HG03025 (cell line): Measurements from ENCODE around the gene HOOK2.
"Not testable (repeated sequence)": the region's sequence is repeated elsewhere in the genome, so short reads cannot be mapped to it uniquely, and the experiment has no call there.

Experiments
- ATAC-seq: cut with Tn5 transposase; IDR thresholded peaks from one replicate; pipeline ENCODE4 v1.9.1; 2021; ENCODE audit warnings: mild to moderate bottlenecking, moderate library complexity; ENCODE audit not compliant: unreplicated experiment, low FRiP score

The HOOK2 gene

GRCh38 chr19:12774588-12775555, at the start of gene HOOK2:
Gene HOOK2, minus strand, starts transcription at chr19:12775552. Its CDS starts 103 bp downstream, at chr19:12775449.
- no peak for ATAC-seq

- ATAC-seq = no peak
These were observed 46.4 kb upstream of the HOOK2 start for GRCh38 chr19:12821761-12822160.

- not testable (repeated sequence) for ATAC-seq
These were observed 42.5 kb upstream of the HOOK2 start for GRCh38 chr19:12817810-12818209.

GRCh38 chr19:12817188-12817587, 41.8 kb upstream of the HOOK2 start:
- not testable (repeated sequence) for ATAC-seq

- ATAC-seq = no peak
These were observed 39.7 kb upstream of the HOOK2 start for GRCh38 chr19:12815088-12815487.

GRCh38 chr19:12806242-12807081, 31.1 kb upstream of the HOOK2 start, which contains the start of gene RNASEH2A:
Gene RNASEH2A, plus strand, starts transcription at chr19:12806584. Its CDS starts 90 bp downstream, at chr19:12806674.
- no peak for ATAC-seq

GRCh38 chr19:12804051-12804450, 28.7 kb upstream of the HOOK2 start:
- no peak for ATAC-seq

- ATAC-seq = no peak
These were observed 27.1 kb upstream of the HOOK2 start for GRCh38 chr19:12802267-12803106.

- no peak for ATAC-seq
These were observed 26.3 kb upstream of the HOOK2 start, which contains the start of the genes PRDX2 and THSD8 for GRCh38 chr19:12801466-12802266. Gene PRDX2, minus strand, starts transcription at chr19:12801800. Its CDS starts 539 bp downstream, at chr19:12801261. Gene THSD8, plus strand, starts transcription at chr19:12802069. Its CDS starts 3 bp downstream, at chr19:12802072.

- no peak for ATAC-seq
These were observed 25.6 kb upstream of the HOOK2 start for GRCh38 chr19:12800923-12801465.

GRCh38 chr19:12800466-12800770, 25.1 kb upstream of the HOOK2 start:
- no peak for ATAC-seq

GRCh38 chr19:12799742-12800465, 24.6 kb upstream of the HOOK2 start:
- ATAC-seq = no peak

- not testable (repeated sequence) for ATAC-seq
These were observed 22.3 kb upstream of the HOOK2 start for GRCh38 chr19:12797607-12798006.

GRCh38 chr19:12797141-12797587, 21.8 kb upstream of the HOOK2 start:
- ATAC-seq = no peak

GRCh38 chr19:12796146-12797071, 21.1 kb upstream of the HOOK2 start:
- no peak for ATAC-seq

- no peak for ATAC-seq
These were observed 19.6 kb upstream of the HOOK2 start for GRCh38 chr19:12794971-12795381.
